Lower leg skin (tissue), 3 donors: ENCODE data around the gene THSD4.

Experiments
- POLR2A ChIP-seq, 2 donors: fragments of 450-650 bp; IDR thresholded peaks; one replicate each; pipeline ENCODE4 v1.6.1; 2016 to 2017; ENCODE audit warnings: antibody characterized with exemption in 2 of 2, mild to moderate bottlenecking in 1 of 2, moderate library complexity in 1 of 2
- TF ChIP-seq, protein P1 (sequence below), 3 donors: fragments of 450-650 bp; IDR thresholded peaks; one replicate each; pipeline ENCODE4 v1.5.1; 2016; ENCODE audit warnings: antibody characterized with exemption in 3 of 3, mild to moderate bottlenecking in 3 of 3, moderate library complexity in 2 of 3

- TF ChIP-seq, protein P1, sequence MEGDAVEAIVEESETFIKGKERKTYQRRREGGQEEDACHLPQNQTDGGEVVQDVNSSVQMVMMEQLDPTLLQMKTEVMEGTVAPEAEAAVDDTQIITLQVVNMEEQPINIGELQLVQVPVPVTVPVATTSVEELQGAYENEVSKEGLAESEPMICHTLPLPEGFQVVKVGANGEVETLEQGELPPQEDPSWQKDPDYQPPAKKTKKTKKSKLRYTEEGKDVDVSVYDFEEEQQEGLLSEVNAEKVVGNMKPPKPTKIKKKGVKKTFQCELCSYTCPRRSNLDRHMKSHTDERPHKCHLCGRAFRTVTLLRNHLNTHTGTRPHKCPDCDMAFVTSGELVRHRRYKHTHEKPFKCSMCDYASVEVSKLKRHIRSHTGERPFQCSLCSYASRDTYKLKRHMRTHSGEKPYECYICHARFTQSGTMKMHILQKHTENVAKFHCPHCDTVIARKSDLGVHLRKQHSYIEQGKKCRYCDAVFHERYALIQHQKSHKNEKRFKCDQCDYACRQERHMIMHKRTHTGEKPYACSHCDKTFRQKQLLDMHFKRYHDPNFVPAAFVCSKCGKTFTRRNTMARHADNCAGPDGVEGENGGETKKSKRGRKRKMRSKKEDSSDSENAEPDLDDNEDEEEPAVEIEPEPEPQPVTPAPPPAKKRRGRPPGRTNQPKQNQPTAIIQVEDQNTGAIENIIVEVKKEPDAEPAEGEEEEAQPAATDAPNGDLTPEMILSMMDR (IDR thresholded peaks at IDR 0.05) = no peak
- no peak for TF ChIP-seq POLR2A (IDR thresholded peaks at IDR 0.05)
Measured at GRCh38 chr15:71362556-71362955, 247.3 kb downstream of the THSD4 start.
